Measurements from ENCODE around the gene IFNL1.
"Not testable (repeated sequence)": the region's sequence is repeated elsewhere in the genome, so short reads cannot be mapped to it uniquely, and the experiment has no call there.

Gene IFNL1

GRCh38 chr19:39306075-39306474 lies 9.9 kb downstream of the IFNL1 start:
- TF ChIP-seq CTCF (IDR thresholded peaks at IDR 0.05; ENCODE audit: unreplicated experiment in 3 of 3), result no peak
- Mint-ChIP-seq H3K4me1 (peaks cover 24% of the 10 kb centered on the region), H3K9me3 (no peaks in the 10 kb centered on the region), H3K36me3 (ENCODE audit: low read depth) (peaks cover 10% of the 10 kb centered on the region), H3K27ac (no peak overlapping the region), H3K4me3 (no peak overlapping the region), H3K27me3 (ENCODE audit: low read depth) (peaks cover 75% of the 10 kb centered on the region)

DNA sequence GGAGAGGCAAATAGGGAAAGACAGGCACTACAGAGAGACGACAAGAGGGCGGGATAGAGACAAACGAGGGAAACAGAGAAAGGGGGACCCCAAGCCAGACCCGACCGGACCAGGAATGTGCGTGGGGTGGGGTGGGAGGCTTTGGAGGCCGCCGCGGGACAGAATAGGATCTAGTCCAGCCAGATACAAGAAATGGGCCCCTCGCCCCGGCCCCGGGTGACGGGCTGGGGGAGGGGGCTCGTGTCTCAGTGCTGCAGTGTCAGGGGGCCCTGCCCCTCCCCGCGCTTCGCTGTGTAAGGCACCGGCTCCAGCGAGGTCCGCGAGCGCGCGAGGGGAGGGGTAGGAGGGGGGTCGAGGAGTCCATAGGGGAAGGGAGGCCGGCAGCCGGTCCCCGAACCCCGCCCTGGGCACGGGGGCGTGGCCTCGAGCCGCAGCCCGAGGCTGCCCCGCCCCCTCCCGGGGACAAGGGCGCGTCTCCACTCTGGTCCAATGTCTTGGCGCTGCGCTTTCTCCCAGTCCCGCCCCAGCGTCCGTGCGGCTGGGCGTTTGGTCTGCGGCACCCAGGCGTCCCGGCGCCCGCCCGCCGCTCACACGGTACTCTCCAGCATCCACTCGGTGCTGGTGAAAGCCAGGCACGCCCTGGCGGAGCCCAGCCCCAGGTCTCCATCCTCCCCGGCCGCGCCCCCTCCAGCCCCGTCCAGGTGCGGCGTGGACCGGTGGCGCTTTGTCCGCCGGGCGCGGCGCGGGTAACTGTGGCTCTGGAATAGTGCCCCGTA lies 11.0 kb downstream of the IFNL1 start:
- no peaks in the 10 kb centered on the region for H3K9me3 Mint-ChIP-seq
- peak overlapping the region in 1 of 3 experiments; percentile 2 for H3K27ac Mint-ChIP-seq

DNA sequence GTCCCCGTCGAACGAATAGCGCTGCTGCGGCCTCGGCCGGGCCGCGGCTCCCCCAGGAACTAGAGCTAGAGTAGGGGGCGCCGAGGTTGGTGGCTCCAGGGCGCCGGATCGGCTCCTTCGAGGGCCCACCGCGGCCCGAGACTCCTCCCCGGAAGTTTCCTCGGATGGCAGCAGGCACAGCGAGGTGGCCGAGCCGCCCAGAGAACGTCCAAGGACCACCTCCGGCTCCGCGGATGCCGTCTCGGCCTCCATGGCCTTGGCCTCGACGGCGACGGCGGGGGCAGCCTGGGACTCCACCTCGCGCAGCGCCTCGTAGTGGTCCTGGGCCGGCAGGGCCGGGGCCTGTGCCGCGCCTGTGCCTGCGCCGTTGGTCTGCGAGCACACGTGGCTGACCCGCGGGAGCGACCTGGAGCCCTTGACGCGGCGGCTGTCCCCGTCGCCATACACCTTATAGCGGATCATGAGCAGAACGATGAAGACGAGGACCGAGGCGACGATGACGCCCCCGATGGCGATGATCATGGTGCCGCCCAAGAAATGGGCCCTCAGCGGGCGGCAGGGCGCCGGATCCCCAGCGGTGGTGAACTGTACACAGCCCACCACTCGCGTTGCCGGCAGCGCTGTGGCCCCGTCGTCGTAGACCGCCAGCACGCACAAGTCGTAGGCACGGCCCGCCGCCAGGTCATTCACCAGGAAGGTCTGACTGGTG lies 11.8 kb downstream of the IFNL1 start:
- H3K4me3 Mint-ChIP-seq, result peak overlapping the region in 1 of 3 experiments; percentile 14
- H3K27me3 Mint-ChIP-seq (ENCODE audit: low read depth), result peaks cover 73% of the 10 kb centered on the region
- H3K27ac Mint-ChIP-seq, result no peak overlapping the region
- H3K36me3 Mint-ChIP-seq (ENCODE audit: low read depth), result peaks cover 17% of the 10 kb centered on the region
- TF ChIP-seq CTCF (IDR thresholded peaks at IDR 0.05; ENCODE audit: unreplicated experiment in 3 of 3), result peak in 1 of 3 experiments; percentile 10
- H3K9me3 Mint-ChIP-seq, result no peaks in the 10 kb centered on the region
- H3K4me1 Mint-ChIP-seq, result peaks cover 24% of the 10 kb centered on the region

More for the DNA sequence above, 11.0 kb downstream of the IFNL1 start:
- H3K36me3 Mint-ChIP-seq (ENCODE audit: low read depth), result peaks cover 14% of the 10 kb centered on the region
- peak overlapping the region; percentile 77 to 82 (median 78) for H3K4me3 Mint-ChIP-seq
- H3K27me3 Mint-ChIP-seq (ENCODE audit: low read depth), result peaks cover 75% of the 10 kb centered on the region
- peaks cover 24% of the 10 kb centered on the region for H3K4me1 Mint-ChIP-seq
- TF ChIP-seq CTCF (IDR thresholded peaks at IDR 0.05; ENCODE audit: unreplicated experiment in 3 of 3), result no peak

DNA sequence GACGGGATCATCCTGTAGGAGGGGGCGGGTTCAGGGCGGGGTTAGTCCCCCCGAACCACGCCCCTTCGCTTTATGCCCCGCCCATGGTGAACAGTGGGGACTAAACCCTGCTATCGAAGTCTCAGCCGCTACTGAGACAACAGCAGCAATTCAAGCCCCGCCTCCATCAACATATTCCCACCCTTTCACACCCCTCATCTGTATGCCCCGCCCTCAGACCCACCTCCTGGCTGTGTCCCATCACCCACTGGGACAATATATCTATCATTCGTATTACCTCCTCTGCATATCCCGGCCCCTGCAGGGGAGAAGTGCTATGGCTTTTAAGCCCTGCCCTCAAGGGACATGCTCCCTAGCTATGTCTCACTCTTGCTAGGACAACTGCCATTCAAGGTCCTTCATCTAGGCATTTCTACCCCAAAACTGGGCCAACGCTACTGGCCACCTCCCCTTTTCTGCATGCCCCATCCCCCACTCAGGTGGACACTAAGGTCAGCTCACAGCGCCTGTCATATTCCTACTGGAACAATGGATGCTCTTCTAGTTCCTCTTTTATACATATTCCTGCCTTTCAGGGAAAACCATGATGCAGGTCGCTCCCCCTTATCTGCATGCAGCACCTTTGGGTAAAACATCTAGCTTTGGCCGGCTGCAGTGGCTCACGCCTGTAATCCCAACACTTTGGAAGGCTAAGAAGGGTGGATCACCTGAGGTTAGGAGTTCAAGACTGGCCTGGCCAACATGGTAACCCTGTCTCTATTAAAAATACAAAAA lies 12.5 kb downstream of the IFNL1 start:
- peaks cover 66% of the 10 kb centered on the region for H3K27me3 Mint-ChIP-seq (ENCODE audit: low read depth)
- H3K9me3 Mint-ChIP-seq, result no peaks in the 10 kb centered on the region
- peaks cover 24% of the 10 kb centered on the region for H3K4me1 Mint-ChIP-seq
- no peak overlapping the region for H3K27ac Mint-ChIP-seq
- no peak for TF ChIP-seq CTCF (IDR thresholded peaks at IDR 0.05; ENCODE audit: unreplicated experiment in 3 of 3)
- H3K4me3 Mint-ChIP-seq, result peak overlapping the region; percentile 16 to 62 (median 60)
- H3K36me3 Mint-ChIP-seq (ENCODE audit: low read depth), result peaks cover 21% of the 10 kb centered on the region

DNA sequence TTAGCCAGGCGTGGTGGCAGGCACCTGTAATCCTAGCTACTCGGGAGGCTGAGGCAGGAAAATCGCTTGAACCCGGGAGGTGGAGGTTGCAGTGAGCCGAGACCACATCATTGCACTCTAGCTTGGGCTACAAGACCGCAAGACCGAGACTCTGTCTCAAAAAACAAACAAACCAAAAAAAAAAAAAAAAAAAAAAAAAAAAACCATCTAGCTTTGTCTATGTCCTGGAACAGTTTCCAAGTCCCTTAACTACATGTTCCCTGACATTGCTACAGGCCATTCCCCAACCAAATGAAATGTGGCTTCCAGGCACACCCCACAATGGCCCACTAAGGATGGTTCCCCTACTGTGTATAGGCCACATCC lies 13.1 kb downstream of the IFNL1 start:
- H3K4me3 Mint-ChIP-seq, H3K27ac Mint-ChIP-seq, H3K9me3 Mint-ChIP-seq: not testable (repeated sequence)
- Mint-ChIP-seq H3K27me3 (ENCODE audit: low read depth) (peaks cover 60% of the 10 kb centered on the region), H3K36me3 (ENCODE audit: low read depth) (peaks cover 21% of the 10 kb centered on the region), H3K4me1 (peaks cover 24% of the 10 kb centered on the region)

Data from nephron (organoid).